Neuronal stem cell (in vitro differentiated cells): Measurements from ENCODE around the gene CDKL4.
"Not testable (repeated sequence)": the region's sequence is repeated elsewhere in the genome, so short reads cannot be mapped to it uniquely, and the experiment has no call there.

Source experiments
- DNase-seq: peaks from one replicate; pipeline ENCODE4 v3.0.0-alpha.2; 2013; ENCODE audit warnings: low spot score
- H2AFZ ChIP-seq: one replicate; pipeline ENCODE4 v1.6.1; 2013; ENCODE audit warnings: mild to moderate bottlenecking, low read length, inconsistent platforms
- H2AK5ac ChIP-seq: 2 replicates; pipeline ENCODE4 v1.6.1; 2013; ENCODE audit warnings: low read depth, mild to moderate bottlenecking, inconsistent platforms, low read length, moderate library complexity, mixed read lengths
- H2BK120ac ChIP-seq: 2 replicates; pipeline ENCODE4 v1.6.1; 2013; ENCODE audit warnings: low read depth, mild to moderate bottlenecking, inconsistent platforms, low read length, moderate library complexity, mixed read lengths
- H2BK12ac ChIP-seq: one replicate; pipeline ENCODE4 v1.6.1; 2013; ENCODE audit warnings: low read length, inconsistent platforms
- H2BK15ac ChIP-seq: 2 replicates; pipeline ENCODE4 v1.6.1; 2013; ENCODE audit warnings: mild to moderate bottlenecking, low read length, inconsistent platforms, mixed read lengths
- H2BK5ac ChIP-seq: one replicate; pipeline ENCODE4 v1.6.1; 2013; ENCODE audit warnings: inconsistent platforms, mild to moderate bottlenecking, low read length, moderate library complexity
- H3K14ac ChIP-seq: one replicate; pipeline ENCODE4 v1.6.1; 2013; ENCODE audit warnings: low read length, inconsistent platforms
- H3K18ac ChIP-seq: 2 replicates; pipeline ENCODE4 v1.6.1; 2013; ENCODE audit warnings: low read length, inconsistent platforms
- H3K23ac ChIP-seq: 2 replicates; pipeline ENCODE4 v1.6.1; 2013; ENCODE audit warnings: low read depth, mild to moderate bottlenecking, mixed read lengths, low read length, inconsistent platforms; ENCODE audit not compliant: poor library complexity
- H3K27ac ChIP-seq: replicated peaks from 3 replicates; pipeline ENCODE4 v1.5.1; 2013; ENCODE audit warnings: low read length, inconsistent platforms
- H3K27me3 ChIP-seq, 3 experiments: 2 replicates each; pipeline ENCODE4 v1.6.1; 2013; ENCODE audit warnings: low read length in 3 of 3, mild to moderate bottlenecking in 2 of 3, inconsistent platforms in 1 of 3, low read depth in 1 of 3, mixed read lengths in 1 of 3, moderate library complexity in 1 of 3; ENCODE audit not compliant: control insufficient read depth in 3 of 3, insufficient read depth in 3 of 3
- H3K36me3 ChIP-seq, 2 donors: replicated peaks in 1 of 2; 2 replicates each; pipeline ENCODE4 v1.6.1; 2013; ENCODE audit warnings: low read length in 2 of 2; ENCODE audit not compliant: control insufficient read depth in 2 of 2, insufficient read depth in 2 of 2
- H3K4ac ChIP-seq: 2 replicates; pipeline ENCODE4 v1.6.1; 2013; ENCODE audit warnings: inconsistent platforms, mild to moderate bottlenecking, low read length, moderate library complexity
- H3K4me1 ChIP-seq, 2 donors: 1 replicate in 1 of 2; 2 replicates in 1 of 2; pipeline ENCODE4 v1.6.1; 2013; ENCODE audit warnings: low read length in 2 of 2, low read depth in 1 of 2; ENCODE audit not compliant: control insufficient read depth in 2 of 2, insufficient read depth in 1 of 2
- H3K4me2 ChIP-seq: one replicate; pipeline ENCODE4 v1.6.1; 2013; ENCODE audit warnings: mild to moderate bottlenecking, low read length, inconsistent platforms; ENCODE audit not compliant: insufficient read depth, poor library complexity, severe bottlenecking
- H3K4me3 ChIP-seq, 2 donors: 2 replicates each; pipeline ENCODE4 v1.5.1; 2013; ENCODE audit warnings: low read length in 2 of 2, mild to moderate bottlenecking in 2 of 2, inconsistent platforms in 1 of 2, moderate library complexity in 1 of 2
- H3K79me1 ChIP-seq: one replicate; pipeline ENCODE4 v1.6.1; 2013; ENCODE audit warnings: low read depth, mild to moderate bottlenecking, inconsistent platforms, low read length, moderate library complexity
- H3K9ac ChIP-seq: one replicate; pipeline ENCODE4 v1.6.1; 2013; ENCODE audit warnings: mild to moderate bottlenecking, low read depth, low read length, inconsistent platforms; ENCODE audit not compliant: poor library complexity
- H3K9me3 ChIP-seq, 2 donors: replicated peaks in 1 of 2; 2 replicates each; pipeline versions ENCODE3 to v1.6.1; 2013; ENCODE audit warnings: low read length in 2 of 2, mild to moderate bottlenecking in 2 of 2, inconsistent platforms in 1 of 2, low read depth in 1 of 2, mixed read lengths in 1 of 2, moderate library complexity in 1 of 2; ENCODE audit not compliant: control insufficient read depth in 2 of 2, insufficient read depth in 1 of 2
- H4K8ac ChIP-seq: one replicate; pipeline ENCODE4 v1.6.1; 2013; ENCODE audit warnings: low read depth, mild to moderate bottlenecking, inconsistent platforms, low read length, moderate library complexity
- H4K91ac ChIP-seq: one replicate; pipeline ENCODE4 v1.6.1; 2013; ENCODE audit warnings: low read length, low read depth, mild to moderate bottlenecking, inconsistent platforms; ENCODE audit not compliant: poor library complexity
- WGBS, 2 donors: extraction: QIAGEN DNeasy Blood & Tissue Kit; methylation state at CpG; one replicate each; pipeline ENCODE4 v1.1.7; 2013; ENCODE audit warnings: missing lambda C conversion rate in 2 of 2, mixed read lengths in 1 of 2; ENCODE audit not compliant: insufficient read length in 2 of 2, insufficient replicate concordance in 1 of 2; ENCODE audit errors: extremely low coverage in 2 of 2; 5-methylcytosine and 5-hydroxymethylcytosine counted together

CDKL4 gene

DNA sequence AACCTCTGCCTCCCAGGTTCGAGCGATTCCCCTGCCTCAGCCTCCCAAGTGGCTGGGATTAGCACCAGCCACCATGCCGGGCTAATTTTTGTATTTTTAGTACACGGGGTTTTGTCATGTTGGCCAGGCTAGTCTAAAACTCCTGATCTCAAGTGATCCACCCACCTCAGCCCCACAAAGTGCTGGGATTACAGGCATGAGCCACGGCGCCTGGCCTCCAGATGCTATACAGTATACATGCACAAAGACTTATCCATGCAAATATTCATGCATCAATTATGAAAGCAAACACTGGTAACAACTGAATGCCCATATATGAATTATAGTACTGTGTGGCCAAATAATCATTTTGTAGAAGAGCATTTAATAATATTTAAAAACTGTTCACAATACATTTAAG, 86.9 kb downstream of the CDKL4 start:
- Histone ChIP-seq H3K4ac (no peak overlapping the region), H3K18ac (no peak overlapping the region), H3K4me2 (no peak overlapping the region), H3K14ac (no peak overlapping the region), H3K9me3 (no peaks in the 10 kb centered on the region), H3K4me3 (no peak overlapping the region), H3K27me3 (no peaks in the 10 kb centered on the region), H2BK15ac (no peak overlapping the region), H3K36me3 (no peaks in the 10 kb centered on the region), H3K27ac (no peak overlapping the region), H3K9ac (no peak overlapping the region), H3K4me1 (no peaks in the 10 kb centered on the region), H2BK5ac (no peak overlapping the region), H2AK5ac (no peak overlapping the region), H4K91ac (no peak overlapping the region), H2BK12ac (no peak overlapping the region), H2AFZ (no peak overlapping the region), H3K79me1 (no peaks in the 10 kb centered on the region), H4K8ac (no peak overlapping the region), H3K23ac (no peak overlapping the region), H2BK120ac (no peak overlapping the region)
- WGBS, 2 donors, result no CpG with 5 or more reads among the region's 6 CpGs
- no peak for DNase-seq

DNA sequence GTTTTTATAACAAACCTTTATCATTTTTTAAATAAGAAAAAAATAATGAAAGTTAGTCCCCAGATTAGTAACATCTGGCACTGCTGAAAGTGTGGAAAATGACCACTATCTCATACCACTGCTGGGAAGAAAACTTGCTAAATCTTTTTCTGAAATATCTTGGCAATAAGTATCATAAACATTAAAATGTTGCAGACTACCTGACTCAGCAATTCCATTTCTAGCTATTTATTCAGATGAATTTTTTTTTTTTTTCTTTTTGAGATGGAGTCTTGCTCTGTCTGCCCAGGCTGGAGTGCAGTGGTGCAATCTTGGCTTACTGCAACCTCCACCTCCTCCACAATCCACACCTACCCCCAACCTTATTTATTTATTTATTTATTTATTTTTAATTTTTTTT, 87.7 kb downstream of the CDKL4 start:
- Histone ChIP-seq H2BK5ac (no peak overlapping the region), H2AFZ (no peak overlapping the region)

DNA sequence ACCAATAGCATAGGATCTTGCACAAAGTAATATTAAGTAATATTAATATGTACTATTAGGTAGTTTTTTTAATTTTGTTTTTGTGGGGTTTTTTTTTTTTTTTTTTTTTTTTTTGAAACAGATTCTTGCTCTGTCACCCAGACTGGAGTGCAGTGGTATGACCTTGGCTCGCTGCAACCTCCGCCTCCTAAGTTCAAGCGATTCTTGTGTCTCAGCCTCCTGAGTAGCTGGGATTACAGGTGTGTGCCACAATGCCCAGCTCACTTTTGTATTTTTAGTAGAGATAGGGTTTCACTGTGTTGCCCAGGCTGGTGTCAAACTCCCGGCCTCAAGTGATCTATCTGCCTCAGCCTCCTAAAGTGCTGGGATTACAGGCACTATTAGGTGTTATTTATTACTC, 88.2 kb downstream of the CDKL4 start:
- H3K9me3 ChIP-seq, result not testable (repeated sequence)
- WGBS, 2 donors, result no CpG with 5 or more reads among the region's 4 CpGs

More for the DNA sequence above, 87.7 kb downstream of the CDKL4 start:
- Histone ChIP-seq H2AK5ac (no peak overlapping the region), H3K14ac (no peak overlapping the region), H2BK15ac (no peak overlapping the region), H3K27me3 (no peaks in the 10 kb centered on the region), H3K9ac (no peak overlapping the region), H3K4me3 (no peak overlapping the region), H3K9me3 (no peaks in the 10 kb centered on the region), H3K4ac (no peak overlapping the region), H3K79me1 (no peaks in the 10 kb centered on the region), H2BK12ac (no peak overlapping the region), H3K23ac (no peak overlapping the region), H4K91ac (no peak overlapping the region), H3K18ac (no peak overlapping the region), H3K27ac (no peak overlapping the region), H2BK120ac (no peak overlapping the region), H3K4me2 (no peak overlapping the region), H3K4me1 (no peaks in the 10 kb centered on the region), H3K36me3 (no peaks in the 10 kb centered on the region), H4K8ac (no peak overlapping the region)
- no peak for DNase-seq

DNA sequence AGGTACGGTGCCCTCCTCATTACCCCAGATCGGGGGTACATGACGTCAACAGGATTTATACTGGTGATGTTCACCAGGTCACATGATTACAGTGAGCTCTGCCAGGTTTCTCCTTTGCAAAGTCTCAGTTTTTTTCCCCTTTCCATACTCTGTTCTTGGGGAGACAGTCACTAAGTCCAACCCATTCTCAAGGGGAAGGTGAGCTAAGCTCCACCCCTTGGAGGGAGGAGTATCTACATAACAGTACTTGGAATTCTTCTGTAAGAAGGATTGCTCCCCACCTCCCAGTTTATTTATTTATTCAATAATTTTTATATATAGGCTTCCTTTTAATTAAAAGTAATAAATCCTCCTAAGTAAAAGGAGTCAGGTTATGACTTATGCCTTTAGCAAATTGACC, 88.8 kb downstream of the CDKL4 start:
- no CpG with 5 or more reads among the region's 3 CpGs for WGBS, 2 donors

More for the DNA sequence above, 88.2 kb downstream of the CDKL4 start:
- not testable (repeated sequence) for H4K91ac ChIP-seq, H2AFZ ChIP-seq, DNase-seq, H2BK15ac ChIP-seq, H3K27me3 ChIP-seq, H3K27ac ChIP-seq, H2BK5ac ChIP-seq, H2BK120ac ChIP-seq, H4K8ac ChIP-seq, H3K14ac ChIP-seq, H3K23ac ChIP-seq, H3K4me2 ChIP-seq, H3K9ac ChIP-seq, H3K18ac ChIP-seq, H3K36me3 ChIP-seq, H2BK12ac ChIP-seq, H3K4me1 ChIP-seq, H2AK5ac ChIP-seq, H3K4me3 ChIP-seq, H3K4ac ChIP-seq, H3K79me1 ChIP-seq

More for the DNA sequence above, 88.8 kb downstream of the CDKL4 start:
- no peak overlapping the region for H2AFZ ChIP-seq
- H2BK5ac ChIP-seq, result no peak overlapping the region
- H3K4ac ChIP-seq, result no peak overlapping the region
- no peak overlapping the region for H2BK120ac ChIP-seq
- H3K18ac ChIP-seq, result no peak overlapping the region
- no peak overlapping the region for H2BK15ac ChIP-seq
- no peak overlapping the region for H4K8ac ChIP-seq
- H3K27ac ChIP-seq, result no peak overlapping the region
- H3K27me3 ChIP-seq, result no peaks in the 10 kb centered on the region
- H3K4me3 ChIP-seq, result no peak overlapping the region
- no peaks in the 10 kb centered on the region for H3K79me1 ChIP-seq
- H2BK12ac ChIP-seq, result no peak overlapping the region
- no peak overlapping the region for H3K23ac ChIP-seq
- no peak overlapping the region for H3K14ac ChIP-seq
- H3K36me3 ChIP-seq, result no peaks in the 10 kb centered on the region
- no peak overlapping the region for H3K9ac ChIP-seq
- no peaks in the 10 kb centered on the region for H3K4me1 ChIP-seq
- no peak overlapping the region for H4K91ac ChIP-seq
- no peak overlapping the region for H3K4me2 ChIP-seq
- no peak overlapping the region for H2AK5ac ChIP-seq
- DNase-seq, result no peak
- no peaks in the 10 kb centered on the region for H3K9me3 ChIP-seq
